A673 (cell line): ENCODE measurements around the gene C10orf90.

Source experiments
- EZH2 ChIP-seq: fragments of 200-600 bp; sonication (generic); IDR thresholded peaks from 2 replicates; pipeline ENCODE4 v1.6.1; 2017; ENCODE audit warnings: borderline replicate concordance, low read depth, mild to moderate bottlenecking, mixed read lengths, antibody characterized with exemption, low read length; ENCODE audit not compliant: poor library complexity, severe bottlenecking
- TF ChIP-seq, protein P1 (sequence below): fragments of 300-800, 200-600 bp; sonication (generic); conservative IDR thresholded peaks from 2 replicates; pipeline ENCODE4 v1.5.1; 2017; ENCODE audit warnings: low read depth, mild to moderate bottlenecking, antibody characterized with exemption, low read length, moderate library complexity, mixed read lengths

- TF ChIP-seq, protein P1, sequence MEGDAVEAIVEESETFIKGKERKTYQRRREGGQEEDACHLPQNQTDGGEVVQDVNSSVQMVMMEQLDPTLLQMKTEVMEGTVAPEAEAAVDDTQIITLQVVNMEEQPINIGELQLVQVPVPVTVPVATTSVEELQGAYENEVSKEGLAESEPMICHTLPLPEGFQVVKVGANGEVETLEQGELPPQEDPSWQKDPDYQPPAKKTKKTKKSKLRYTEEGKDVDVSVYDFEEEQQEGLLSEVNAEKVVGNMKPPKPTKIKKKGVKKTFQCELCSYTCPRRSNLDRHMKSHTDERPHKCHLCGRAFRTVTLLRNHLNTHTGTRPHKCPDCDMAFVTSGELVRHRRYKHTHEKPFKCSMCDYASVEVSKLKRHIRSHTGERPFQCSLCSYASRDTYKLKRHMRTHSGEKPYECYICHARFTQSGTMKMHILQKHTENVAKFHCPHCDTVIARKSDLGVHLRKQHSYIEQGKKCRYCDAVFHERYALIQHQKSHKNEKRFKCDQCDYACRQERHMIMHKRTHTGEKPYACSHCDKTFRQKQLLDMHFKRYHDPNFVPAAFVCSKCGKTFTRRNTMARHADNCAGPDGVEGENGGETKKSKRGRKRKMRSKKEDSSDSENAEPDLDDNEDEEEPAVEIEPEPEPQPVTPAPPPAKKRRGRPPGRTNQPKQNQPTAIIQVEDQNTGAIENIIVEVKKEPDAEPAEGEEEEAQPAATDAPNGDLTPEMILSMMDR, result no peak
- TF ChIP-seq EZH2, result no peak
These were observed 269.9 kb downstream of the C10orf90 start for GRCh38 chr10:126400641-126401040.
